GM23248 (cell line): ENCODE measurements around the gene CERKL. TPM values are rescaled to one million over a fixed set of nuclear protein-coding genes. Genes with fewer than 3 reads are reported as not detected.

Experiments
- DNase-seq: peaks from one replicate; pipeline ENCODE4 v3.0.0-alpha.2; 2015
- H2AFZ ChIP-seq: fragments of 200-600 bp; sonication (generic); 2 replicates; pipeline ENCODE4 v1.6.1; 2016; ENCODE audit warnings: antibody characterized with exemption
- H3F3A ChIP-seq: fragments of 200-600 bp; sonication (generic); 2 replicates; pipeline ENCODE4 v1.6.1; 2016; ENCODE audit warnings: mild to moderate bottlenecking, antibody characterized with exemption, mixed run types; ENCODE audit not compliant: insufficient read depth
- H3K27ac ChIP-seq: fragments of 200-600 bp; sonication (generic); 2 replicates; pipeline ENCODE4 v1.5.1; 2016; ENCODE audit warnings: mild to moderate bottlenecking
- H3K27me3 ChIP-seq: fragments of 200-600 bp; sonication (generic); replicated peaks from 2 replicates; pipeline ENCODE4 v1.6.1; 2016; ENCODE audit warnings: mild to moderate bottlenecking; ENCODE audit not compliant: insufficient read depth
- H3K36me3 ChIP-seq: fragments of 200-600 bp; sonication (generic); 2 replicates; pipeline ENCODE4 v1.6.1; 2016; ENCODE audit warnings: low read depth, mild to moderate bottlenecking
- H3K4me1 ChIP-seq: fragments of 200-600 bp; sonication (generic); 2 replicates; pipeline ENCODE4 v1.6.1; 2016; ENCODE audit warnings: mild to moderate bottlenecking; ENCODE audit not compliant: insufficient read depth
- H3K4me2 ChIP-seq: fragments of 200-600 bp; sonication (generic); one replicate; pipeline ENCODE4 v1.6.1; 2016; ENCODE audit warnings: mild to moderate bottlenecking; ENCODE audit not compliant: unreplicated experiment
- H3K4me3 ChIP-seq: fragments of 200-600 bp; sonication (generic); 2 replicates; pipeline ENCODE4 v1.5.1; 2016; ENCODE audit warnings: mild to moderate bottlenecking
- H3K79me2 ChIP-seq: fragments of 200-600 bp; sonication (generic); 2 replicates; pipeline ENCODE4 v1.6.1; 2016; ENCODE audit warnings: mild to moderate bottlenecking; ENCODE audit not compliant: insufficient read depth
- H3K9ac ChIP-seq: fragments of 200-600 bp; sonication (generic); 2 replicates; pipeline ENCODE4 v1.6.1; 2016; ENCODE audit warnings: mild to moderate bottlenecking
- H3K9me2 ChIP-seq: fragments of 200-600 bp; sonication (generic); 2 replicates; pipeline ENCODE4 v1.6.1; 2016; ENCODE audit warnings: mixed run types, mild to moderate bottlenecking, moderate library complexity; ENCODE audit not compliant: insufficient read depth
- H3K9me3 ChIP-seq: fragments of 200-600 bp; sonication (generic); one replicate; pipeline ENCODE4 v1.6.1; 2017; ENCODE audit warnings: low read depth
- H4K20me1 ChIP-seq: fragments of 200-600 bp; sonication (generic); 2 replicates; pipeline ENCODE4 v1.6.0; 2016; ENCODE audit not compliant: insufficient read depth
- EZH2 ChIP-seq: fragments of 200-600 bp; sonication (generic); IDR thresholded peaks from 2 replicates; pipeline ENCODE4 v1.6.1; 2018; ENCODE audit warnings: antibody characterized with exemption, mild to moderate bottlenecking; ENCODE audit not compliant: insufficient read depth, poor library complexity, severe bottlenecking
- EZH2phosphoT487 ChIP-seq: fragments of 200-600 bp; sonication (generic); IDR thresholded peaks from 2 replicates; pipeline ENCODE4 v1.6.1; 2018; ENCODE audit warnings: antibody characterized with exemption, moderate library complexity, mild to moderate bottlenecking, low read depth; ENCODE audit not compliant: insufficient read depth
- WGBS, 2 experiments: methylation state at CpG; one replicate each; pipeline ENCODE4 v1.1.6; 2015 to 2017; ENCODE audit warnings: low lambda C conversion rate in 2 of 2, low coverage in 1 of 2; ENCODE audit errors: missing lambda C conversion rate in 2 of 2; 5-methylcytosine and 5-hydroxymethylcytosine counted together
- in situ Hi-C: fragments of 300-500 bp; cut with MboI; formaldehyde crosslinking; loops from 2 replicates; pipeline ENCODE4 v1.15.0; 2020
- polyA plus RNA-seq: library from polyadenylated mRNA; unstranded; fragments of >200 nt; fragmentation: Nextera tagmentation; extraction: Ambion mirVana; gene quantifications from 2 replicates; pipeline ENCODE4 v1.2.1, GENCODE V29; 2016
- total RNA-seq: library from RNA; depleted of rRNA; stranded (reverse); fragments of >200 nt; shearing (Covaris generic); gene quantifications from 2 replicates; pipeline ENCODE4 v1.2.3, GENCODE V29; 2014

Gene CERKL
- total and polyA plus RNA-seq, 2 experiments from 2014 or later: 5.2 TPM; not detected in 1

DNA sequence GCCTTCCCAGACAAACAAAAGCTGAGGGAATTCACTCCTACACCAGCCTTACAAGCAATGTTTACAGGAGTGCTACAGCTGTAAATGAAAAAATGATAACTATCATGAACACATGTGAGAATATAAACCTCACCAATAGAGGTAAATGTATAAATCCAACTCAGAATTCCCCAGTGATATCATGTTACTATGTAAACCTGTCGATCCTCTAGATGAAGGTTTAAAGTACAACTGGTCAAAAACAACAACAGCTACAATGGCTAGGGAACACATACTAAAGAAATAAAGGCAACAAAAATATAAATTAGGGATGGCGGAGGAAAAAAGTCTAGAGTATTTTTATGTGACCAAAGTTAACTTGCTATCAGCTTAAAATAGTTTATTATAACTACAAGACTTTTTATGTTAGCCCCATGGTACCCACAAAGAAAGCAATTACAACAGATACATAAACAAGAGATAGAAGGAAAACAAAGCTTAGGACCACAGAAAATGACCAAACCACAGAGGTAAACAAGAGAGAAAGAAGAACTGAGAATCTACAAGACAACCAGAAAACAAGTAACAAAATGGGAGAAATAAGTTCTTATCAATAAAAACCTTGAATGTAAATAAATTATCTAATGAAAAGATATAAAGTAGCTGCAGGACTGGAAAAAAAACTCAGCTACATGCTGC is 8.3 kb downstream of the CERKL start:
- H2AFZ ChIP-seq: no peak overlapping the region
- no peak overlapping the region for H3K27ac ChIP-seq
- H3F3A ChIP-seq: no peaks in the 10 kb centered on the region
- no peak overlapping the region for H3K9ac ChIP-seq
- no peaks in the 10 kb centered on the region for H3K36me3 ChIP-seq
- in situ Hi-C loops: no loop called here
- no peaks in the 10 kb centered on the region for H3K9me3 ChIP-seq
- H4K20me1 ChIP-seq: no peaks in the 10 kb centered on the region
- H3K27me3 ChIP-seq: peaks cover 43% of the 10 kb centered on the region
- no peak for DNase-seq
- H3K4me1 ChIP-seq: no peaks in the 10 kb centered on the region
- TF ChIP-seq EZH2phosphoT487 (no peak), EZH2 (no peak)
- no peaks in the 10 kb centered on the region for H3K79me2 ChIP-seq
- no peak overlapping the region for H3K4me2 ChIP-seq
- WGBS, 2 experiments: 50 to 53% methylated on average over 2 of the region's 2 CpGs
- no peaks in the 10 kb centered on the region for H3K9me2 ChIP-seq
- no peak overlapping the region for H3K4me3 ChIP-seq

GRCh38 chr2:181646415-181646987 is 10.4 kb downstream of the CERKL start:
- DNase-seq: no peak
- Histone ChIP-seq H3K36me3 (no peaks in the 10 kb centered on the region), H3K27ac (no peak overlapping the region), H3K4me1 (no peaks in the 10 kb centered on the region), H3K79me2 (no peaks in the 10 kb centered on the region), H3K4me2 (no peak overlapping the region), H3K9me2 (no peaks in the 10 kb centered on the region), H3K9ac (no peak overlapping the region), H2AFZ (no peak overlapping the region), H4K20me1 (no peaks in the 10 kb centered on the region), H3K9me3 (no peaks in the 10 kb centered on the region), H3K27me3 (peaks cover 50% of the 10 kb centered on the region), H3K4me3 (no peak overlapping the region), H3F3A (no peaks in the 10 kb centered on the region)
- WGBS, 2 experiments: 55 to 61% methylated on average over 1 of the region's 1 CpG
- TF ChIP-seq EZH2 (no peak), EZH2phosphoT487 (no peak)
- in situ Hi-C loops: no loop called here

DNA sequence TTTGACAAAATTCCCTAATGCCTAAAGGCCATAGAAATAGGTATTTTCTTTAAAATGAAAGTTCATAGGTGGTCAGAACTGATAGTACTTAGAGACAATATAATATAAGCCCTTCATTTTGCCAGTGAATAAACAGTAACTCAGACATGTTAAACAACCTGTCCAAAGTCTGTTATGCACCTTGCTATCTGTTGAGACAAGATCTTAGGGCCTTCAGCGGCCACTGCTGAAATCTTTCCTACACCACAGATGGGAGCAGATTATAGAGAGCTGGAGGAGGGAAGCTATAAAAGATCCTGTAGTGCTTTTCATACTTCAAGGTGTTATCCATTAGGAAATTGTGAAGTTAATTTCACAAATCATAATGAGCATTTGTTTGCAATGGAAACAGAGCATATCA is 13.8 kb downstream of the CERKL start:
- DNase-seq: no peak
- no peaks in the 10 kb centered on the region for H3K4me1 ChIP-seq
- no peak overlapping the region for H3K4me2 ChIP-seq
- WGBS, 2 experiments: 20 to 30% methylated on average over 1 of the region's 1 CpG
- H3K9me2 ChIP-seq: no peaks in the 10 kb centered on the region
- no peak overlapping the region for H3K27ac ChIP-seq
- TF ChIP-seq EZH2phosphoT487: no peak
- in situ Hi-C loops: no loop called here
- no peak overlapping the region for H3K4me3 ChIP-seq
- no peaks in the 10 kb centered on the region for H4K20me1 ChIP-seq
- H3K79me2 ChIP-seq: no peaks in the 10 kb centered on the region
- peaks cover 37% of the 10 kb centered on the region for H3K27me3 ChIP-seq
- H3K9ac ChIP-seq: no peak overlapping the region
- H3K9me3 ChIP-seq: no peaks in the 10 kb centered on the region
- H2AFZ ChIP-seq: no peak overlapping the region
- no peaks in the 10 kb centered on the region for H3F3A ChIP-seq
- H3K36me3 ChIP-seq: no peaks in the 10 kb centered on the region

DNA sequence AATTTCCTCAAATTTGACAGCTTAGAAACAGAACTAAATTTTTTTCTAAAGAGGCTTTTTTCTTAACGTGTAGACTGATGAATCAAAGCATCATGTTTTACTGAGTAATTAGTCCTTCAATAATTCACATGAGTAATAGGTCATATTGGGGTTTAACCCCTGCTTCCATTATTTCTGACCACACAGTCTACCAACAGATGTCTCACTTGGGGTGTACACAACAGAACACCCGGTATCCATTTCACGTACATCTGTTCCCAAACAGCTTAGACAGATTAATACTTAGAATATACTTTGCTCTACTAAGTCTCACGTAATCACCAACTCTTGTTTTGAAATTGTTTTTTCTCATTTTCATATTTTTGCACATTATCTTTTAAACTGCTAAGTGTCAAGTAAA is 14.8 kb downstream of the CERKL start:
- Histone ChIP-seq H3K4me2 (no peak overlapping the region), H2AFZ (no peak overlapping the region), H3K27me3 (peaks cover 43% of the 10 kb centered on the region), H3K9ac (no peak overlapping the region), H3K9me3 (no peaks in the 10 kb centered on the region), H3F3A (no peaks in the 10 kb centered on the region), H3K27ac (no peak overlapping the region), H4K20me1 (no peaks in the 10 kb centered on the region), H3K4me1 (no peaks in the 10 kb centered on the region), H3K36me3 (no peaks in the 10 kb centered on the region), H3K4me3 (no peak overlapping the region), H3K9me2 (no peaks in the 10 kb centered on the region), H3K79me2 (no peaks in the 10 kb centered on the region)
- in situ Hi-C loops: no loop called here
- 34 to 35% methylated on average over 4 of the region's 4 CpGs for WGBS, 2 experiments
- TF ChIP-seq EZH2phosphoT487: no peak
- no peak for TF ChIP-seq EZH2
- no peak for DNase-seq

DNA sequence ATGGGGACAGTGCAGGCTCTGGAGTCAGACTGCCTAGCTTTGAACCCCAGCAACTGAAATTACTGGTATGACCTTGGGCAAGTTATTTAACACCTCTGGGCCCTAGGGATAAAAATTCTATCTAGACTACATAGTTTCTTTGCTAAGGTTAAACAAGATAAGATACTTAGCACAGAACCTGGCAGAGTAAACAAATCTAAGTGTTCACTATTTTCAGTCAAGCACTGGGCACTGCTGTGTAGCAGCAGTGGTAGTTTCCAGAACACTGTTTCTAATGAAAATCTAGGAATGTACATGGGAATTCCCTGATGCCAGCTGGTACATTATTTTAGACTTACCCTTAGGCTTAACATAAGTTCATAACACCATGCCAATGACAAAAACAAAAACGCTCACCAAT is 17.2 kb downstream of the CERKL start:
- Histone ChIP-seq H3K4me3 (no peak overlapping the region), H3K79me2 (no peaks in the 10 kb centered on the region), H3K36me3 (no peaks in the 10 kb centered on the region), H3K4me1 (no peaks in the 10 kb centered on the region), H3K9me2 (no peaks in the 10 kb centered on the region), H3K4me2 (no peak overlapping the region), H3K9ac (no peak overlapping the region), H3K27me3 (peaks cover 51% of the 10 kb centered on the region), H2AFZ (no peak overlapping the region), H3F3A (no peaks in the 10 kb centered on the region), H3K27ac (no peak overlapping the region), H4K20me1 (no peaks in the 10 kb centered on the region), H3K9me3 (no peaks in the 10 kb centered on the region)
- 45 to 47% methylated on average over 1 of the region's 1 CpG for WGBS, 2 experiments
- no peak for TF ChIP-seq EZH2phosphoT487
- TF ChIP-seq EZH2: no peak
- no peak for DNase-seq
- in situ Hi-C loops: no loop called here
